IMR-90 (cell line): ENCODE data around the gene ID1. TPM values are rescaled to one million over a fixed set of nuclear protein-coding genes. Genes with fewer than 3 reads are reported as not detected.
"Not testable (repeated sequence)": the region's sequence is repeated elsewhere in the genome, so short reads cannot be mapped to it uniquely, and the experiment has no call there.

Experiments used
- ATAC-seq: fragments of 200-7000 bp; cut with Tn5 transposase; 2 replicates; pipeline ENCODE4 v1.9.1; 2020; ENCODE audit warnings: low read depth, mild to moderate bottlenecking, moderate library complexity
- BruUV-seq: library from RNA; stranded (reverse); fragments of 400-500 nt; replicated peaks from 2 replicates; lab custom pipeline; 2021; lab: Mats Ljungman, UMichigan
- CTCF ChIA-PET: fragments of 300-600 bp; formaldehyde crosslinking; extraction: SDS; loops from one replicate; lab custom pipeline; 2021; ENCODE audit warnings: antibody characterized with exemption; lab: Yijun Ruan, JAX
- POLR2A ChIA-PET: fragments of 300-600 bp; sonication (Branson Sonifier 250); formaldehyde crosslinking; loops from one replicate; lab custom pipeline; 2022; ENCODE audit warnings: antibody characterized with exemption; ENCODE audit not compliant: unreplicated experiment; lab: Charles Lee
- DNase-seq: peaks from one replicate; pipeline ENCODE4 v3.0.0; 2013
- H2AFZ ChIP-seq: replicated peaks from 2 replicates; pipeline ENCODE3; 2013; ENCODE audit warnings: low read length, mild to moderate bottlenecking; ENCODE audit not compliant: poor library complexity
- H2AK5ac ChIP-seq: 2 replicates; pipeline ENCODE4 v1.6.1; 2013; ENCODE audit warnings: low read depth, low read length, inconsistent platforms
- H2AK9ac ChIP-seq: replicated peaks from 2 replicates; pipeline ENCODE3; 2013; ENCODE audit warnings: mild to moderate bottlenecking, low read depth, low read length, moderate library complexity; ENCODE audit not compliant: poor library complexity
- H2BK120ac ChIP-seq: 2 replicates; pipeline ENCODE4 v1.6.1; 2013; ENCODE audit warnings: low read depth, low read length, inconsistent platforms
- H2BK15ac ChIP-seq: 3 replicates; pipeline ENCODE4 v1.6.1; 2013; ENCODE audit warnings: low read depth, low read length, inconsistent platforms
- H2BK20ac ChIP-seq: 2 replicates; pipeline ENCODE4 v1.6.1; 2013; ENCODE audit warnings: low read depth, mild to moderate bottlenecking, inconsistent platforms, low read length, moderate library complexity
- H2BK5ac ChIP-seq: 2 replicates; pipeline ENCODE4 v1.6.1; 2013; ENCODE audit warnings: mild to moderate bottlenecking, low read depth, low read length, inconsistent platforms; ENCODE audit not compliant: poor library complexity, severe bottlenecking
- H3K14ac ChIP-seq: replicated peaks from 2 replicates; pipeline ENCODE4 v1.6.1; 2013; ENCODE audit warnings: low read depth, low read length, inconsistent platforms
- H3K18ac ChIP-seq: 2 replicates; pipeline ENCODE4 v1.6.1; 2013; ENCODE audit warnings: low read depth, low read length, control low read depth
- H3K23ac ChIP-seq: 2 replicates; pipeline ENCODE4 v1.6.1; 2013; ENCODE audit warnings: low read depth, low read length, inconsistent platforms
- H3K27ac ChIP-seq: 2 replicates; pipeline ENCODE4 v1.5.1; 2013; ENCODE audit warnings: mild to moderate bottlenecking, control low read depth, low read length; ENCODE audit not compliant: insufficient read depth
- H3K27me3 ChIP-seq: 2 replicates; pipeline ENCODE4 v1.6.1; 2013; ENCODE audit warnings: low read length; ENCODE audit not compliant: control insufficient read depth, insufficient read depth
- H3K36me3 ChIP-seq: 2 replicates; pipeline ENCODE4 v1.6.1; 2013; ENCODE audit warnings: low read length, mixed read lengths; ENCODE audit not compliant: control insufficient read depth, insufficient read depth
- H3K4ac ChIP-seq: 2 replicates; pipeline ENCODE4 v1.6.1; 2013; ENCODE audit warnings: low read depth, low read length, inconsistent platforms
- H3K4me1 ChIP-seq: 2 replicates; pipeline ENCODE4 v1.6.1; 2013; ENCODE audit warnings: low read length, mixed read lengths; ENCODE audit not compliant: control insufficient read depth, insufficient read depth
- H3K4me2 ChIP-seq: 2 replicates; pipeline ENCODE4 v1.6.1; 2013; ENCODE audit warnings: low read depth, mild to moderate bottlenecking, control low read depth, low read length, moderate library complexity
- H3K4me3 ChIP-seq: 2 replicates; pipeline ENCODE4 v1.5.1; 2013; ENCODE audit warnings: low read depth, mild to moderate bottlenecking, control low read depth, low read length, moderate library complexity; ENCODE audit not compliant: insufficient read depth
- H3K56ac ChIP-seq: 2 replicates; pipeline ENCODE4 v1.6.1; 2013; ENCODE audit warnings: low read length, inconsistent platforms; ENCODE audit not compliant: insufficient read depth; ENCODE audit errors: extremely low read depth
- H3K79me1 ChIP-seq, 2 experiments: 2 replicates each; pipeline ENCODE4 v1.6.1; 2013; ENCODE audit warnings: low read length in 2 of 2, inconsistent platforms in 1 of 2, low read depth in 1 of 2
- H3K9ac ChIP-seq: 2 replicates; pipeline ENCODE4 v1.6.1; 2013; ENCODE audit warnings: low read depth, low read length, control low read depth
- H3K9me1 ChIP-seq: 2 replicates; pipeline ENCODE4 v1.6.1; 2013; ENCODE audit warnings: low read length, inconsistent platforms; ENCODE audit not compliant: insufficient read depth
- H3K9me3 ChIP-seq: 2 replicates; pipeline ENCODE4 v1.6.1; 2013; ENCODE audit warnings: low read length; ENCODE audit not compliant: control insufficient read depth, insufficient read depth
- H4K20me1 ChIP-seq: 2 replicates; pipeline ENCODE4 v1.6.1; 2013; ENCODE audit warnings: low read length, inconsistent platforms; ENCODE audit not compliant: insufficient read depth
- H4K5ac ChIP-seq: 2 replicates; pipeline ENCODE4 v1.6.1; 2013; ENCODE audit warnings: mild to moderate bottlenecking, low read depth, low read length, control low read depth
- H4K8ac ChIP-seq, 2 experiments: 2 replicates each; pipeline ENCODE4 v1.6.1; 2013; ENCODE audit warnings: low read depth in 2 of 2, low read length in 2 of 2, control low read depth in 1 of 2, inconsistent platforms in 1 of 2
- H4K91ac ChIP-seq: 2 replicates; pipeline ENCODE4 v1.6.1; 2013; ENCODE audit warnings: low read depth, low read length, inconsistent platforms; ENCODE audit not compliant: insufficient read depth
- WGBS, 2 experiments: methylation state at CpG; one replicate each; pipeline versions ENCODE4 v1.1.5 to v1.1.7; 2013; ENCODE audit warnings: missing lambda C conversion rate in 2 of 2; ENCODE audit not compliant: insufficient read length in 1 of 2; ENCODE audit errors: extremely low coverage in 2 of 2; 5-methylcytosine and 5-hydroxymethylcytosine counted together
- dilution Hi-C: fragments of 300-500 bp; cut with HindIII; formaldehyde crosslinking; loops from one replicate; pipeline ENCODE4 v1.14.3; 2018; ENCODE audit warnings: low sequenced_read_pairs; ENCODE audit not compliant: unreplicated experiment
- in situ Hi-C: fragments of 300-500 bp; cut with MboI; formaldehyde crosslinking; loops from 3 replicates; pipeline ENCODE4 v1.14.3; 2019; ENCODE audit warnings: low sequenced_read_pairs, inconsistent platforms, mixed read lengths
- intact Hi-C: fragments of 100-400 bp; cut with micrococcal nuclease; formaldehyde crosslinking; loops from 2 replicates; pipeline ENCODE4 v1.10.0; 2022
- polyA plus RNA-seq, 3 experiments: library from polyadenylated mRNA; depleted of rRNA; stranded (reverse); fragments of >200 nt; gene quantifications; 2 replicates each; pipeline ENCODE4 v1.2.3, GENCODE V29; 2012; ENCODE audit warnings: low replicate concordance in 1 of 3
- total RNA-seq: library from RNA; depleted of rRNA; stranded (reverse); fragments of >200 nt; gene quantifications from 2 replicates; pipeline ENCODE4 v1.2.3, GENCODE V29; 2012

Gene ID1
- total and polyA plus RNA-seq, 2 of the 4 experiments (the other 2 are of a cell fraction): 148 to 174 TPM

- H3K4me3 ChIP-seq, H2BK20ac ChIP-seq, H3K4ac ChIP-seq, H3K27ac ChIP-seq, H2AK9ac ChIP-seq, POLR2A ChIA-PET, H3K9me3 ChIP-seq, H2BK120ac ChIP-seq, H3K9me1 ChIP-seq, BruUV-seq, H3K18ac ChIP-seq, in situ Hi-C loops, H3K4me1 ChIP-seq, H3K56ac ChIP-seq, H2AFZ ChIP-seq, H4K20me1 ChIP-seq, H3K14ac ChIP-seq, H3K79me1 ChIP-seq, H4K8ac ChIP-seq, DNase-seq, H2BK15ac ChIP-seq, H3K4me2 ChIP-seq, H2BK5ac ChIP-seq, ATAC-seq, H3K27me3 ChIP-seq, dilution Hi-C loops, intact Hi-C loops, H3K23ac ChIP-seq, H4K5ac ChIP-seq, H3K36me3 ChIP-seq, H3K9ac ChIP-seq, H2AK5ac ChIP-seq, H4K91ac ChIP-seq: not testable (repeated sequence)
- no CpG with 5 or more reads among the region's 3 CpGs for WGBS, 2 experiments
- CTCF ChIA-PET: interaction anchor here (0.9 to 1.2 kb wide), 2 partner anchors 14 to 75 kb away, joined by 3 to 4 read pairs; no protein-coding TSS in a partner anchor
These were observed 43.0 kb downstream of the ID1 start for GRCh38 chr20:31648104-31648503.
